Measurements from ENCODE around the gene AGBL4. TPM values are rescaled to one million over a fixed set of nuclear protein-coding genes. Genes with fewer than 3 reads are reported as not detected.
"Not testable (repeated sequence)": the region's sequence is repeated elsewhere in the genome, so short reads cannot be mapped to it uniquely, and the experiment has no call there.

Gene AGBL4
- total RNA-seq, 1 donor from 2014 or later, result 0.40 TPM

GRCh38 chr1:49045371-49045770 lies 978.4 kb downstream of the AGBL4 start:
- no peak for DNase-seq (ENCODE audit: low read depth in 2 of 2)

- DNase-seq (ENCODE audit: low read depth in 2 of 2), result no peak
Measured at GRCh38 chr1:49036700-49037099, 987.1 kb downstream of the AGBL4 start.

GRCh38 chr1:49028396-49028795 lies 995.4 kb downstream of the AGBL4 start:
- DNase-seq (ENCODE audit: low read depth in 2 of 2), result no peak

GRCh38 chr1:49026230-49026811 lies 997.4 kb downstream of the AGBL4 start:
- DNase-seq (ENCODE audit: low read depth in 2 of 2), result no peak

- DNase-seq (ENCODE audit: low read depth in 2 of 2), result no peak
Measured at GRCh38 chr1:49016030-49016977, 1007.5 kb downstream of the AGBL4 start.

GRCh38 chr1:49013079-49013478 lies 1010.7 kb downstream of the AGBL4 start:
- no peak for DNase-seq (ENCODE audit: low read depth in 2 of 2)

- not testable (repeated sequence) for DNase-seq (ENCODE audit: low read depth in 2 of 2)
Measured at GRCh38 chr1:49002981-49003380, 1020.8 kb downstream of the AGBL4 start.

- no peak for DNase-seq (ENCODE audit: low read depth in 2 of 2)
Measured at GRCh38 chr1:48999321-48999720, 1024.4 kb downstream of the AGBL4 start.

GRCh38 chr1:48996311-48996710 lies 1027.4 kb downstream of the AGBL4 start:
- no peak for DNase-seq (ENCODE audit: low read depth in 2 of 2)

- no peak for DNase-seq (ENCODE audit: low read depth in 2 of 2)
Measured at GRCh38 chr1:48988633-48989197, 1035.0 kb downstream of the AGBL4 start.

- DNase-seq (ENCODE audit: low read depth in 2 of 2), result no peak
Measured at GRCh38 chr1:48979940-48980339, 1043.8 kb downstream of the AGBL4 start.

GRCh38 chr1:48978413-48978812 lies 1045.3 kb downstream of the AGBL4 start:
- DNase-seq (ENCODE audit: low read depth in 2 of 2), result peak in 1 of 2 donors; percentile 73

- DNase-seq (ENCODE audit: low read depth in 2 of 2), result no peak
Measured at GRCh38 chr1:48977273-48977672, 1046.5 kb downstream of the AGBL4 start.

- DNase-seq (ENCODE audit: low read depth in 2 of 2), result no peak
Measured at GRCh38 chr1:48969971-48970370, 1053.8 kb downstream of the AGBL4 start.

GRCh38 chr1:48967318-48967717 lies 1056.4 kb downstream of the AGBL4 start:
- DNase-seq (ENCODE audit: low read depth in 2 of 2), result peak in 1 of 2 donors; percentile 41

GRCh38 chr1:48966583-48966982 lies 1057.2 kb downstream of the AGBL4 start:
- no peak for DNase-seq (ENCODE audit: low read depth in 2 of 2)

GRCh38 chr1:48960320-48960719 lies 1063.4 kb downstream of the AGBL4 start:
- DNase-seq (ENCODE audit: low read depth in 2 of 2), result no peak

GRCh38 chr1:48955774-48956173 lies 1068.0 kb downstream of the AGBL4 start:
- DNase-seq (ENCODE audit: low read depth in 2 of 2), result no peak

- DNase-seq (ENCODE audit: low read depth in 2 of 2), result no peak
Measured at GRCh38 chr1:48953617-48954016, 1070.1 kb downstream of the AGBL4 start.

GRCh38 chr1:48948562-48948961 lies 1075.2 kb downstream of the AGBL4 start:
- DNase-seq (ENCODE audit: low read depth in 2 of 2), result no peak

- no peak for DNase-seq (ENCODE audit: low read depth in 2 of 2)
Measured at GRCh38 chr1:48947761-48948537, 1075.8 kb downstream of the AGBL4 start.

- DNase-seq (ENCODE audit: low read depth in 2 of 2), result no peak
Measured at GRCh38 chr1:48946070-48946469, 1077.7 kb downstream of the AGBL4 start.
